H9 (cell line): ENCODE results near the gene PDCD7. TPM values are rescaled to one million over a fixed set of nuclear protein-coding genes. Genes with fewer than 3 reads are reported as not detected.

Experiments
- DNase-seq: peaks from one replicate; pipeline ENCODE4 v3.0.0-alpha.2; 2017
- H2AFZ ChIP-seq: one replicate; pipeline ENCODE4 v1.6.1; 2013; ENCODE audit warnings: mild to moderate bottlenecking, low read length, control low read depth, moderate library complexity
- H2AK5ac ChIP-seq: 2 replicates; pipeline ENCODE4 v1.6.1; 2013; ENCODE audit warnings: low read length, control low read depth, mixed read lengths; ENCODE audit not compliant: insufficient read length
- H2BK120ac ChIP-seq: one replicate; pipeline ENCODE4 v1.6.1; 2013; ENCODE audit warnings: low read depth, mild to moderate bottlenecking, low read length, control low read depth, inconsistent platforms; ENCODE audit not compliant: poor library complexity, severe bottlenecking
- H2BK12ac ChIP-seq: 2 replicates; pipeline ENCODE4 v1.6.1; 2013; ENCODE audit warnings: low read length, control low read depth, mixed read lengths, low read depth; ENCODE audit not compliant: insufficient read length
- H2BK15ac ChIP-seq: 2 replicates; pipeline ENCODE4 v1.6.1; 2013; ENCODE audit warnings: low read depth, low read length, control low read depth
- H2BK20ac ChIP-seq: one replicate; pipeline ENCODE4 v1.6.1; 2013; ENCODE audit warnings: low read depth, mild to moderate bottlenecking, low read length, control low read depth, inconsistent platforms; ENCODE audit not compliant: poor library complexity, severe bottlenecking
- H2BK5ac ChIP-seq: 2 replicates; pipeline ENCODE4 v1.6.1; 2013; ENCODE audit warnings: low read length, control low read depth, mixed read lengths; ENCODE audit not compliant: insufficient read length
- H3K14ac ChIP-seq: 2 replicates; pipeline ENCODE4 v1.6.1; 2013; ENCODE audit warnings: low read length, control low read depth; ENCODE audit not compliant: insufficient read depth
- H3K18ac ChIP-seq: 2 replicates; pipeline ENCODE4 v1.6.1; 2013; ENCODE audit warnings: low read depth, mild to moderate bottlenecking, mixed read lengths, low read length, control low read depth; ENCODE audit not compliant: insufficient read length
- H3K23ac ChIP-seq: 2 replicates; pipeline ENCODE4 v1.6.1; 2013; ENCODE audit warnings: low read length, control low read depth, mixed read lengths, low read depth; ENCODE audit not compliant: insufficient read length
- H3K23me2 ChIP-seq: 2 replicates; pipeline ENCODE4 v1.6.1; 2013; ENCODE audit warnings: low read depth, mild to moderate bottlenecking, mixed read lengths, low read length, control low read depth; ENCODE audit not compliant: insufficient read length, poor library complexity, severe bottlenecking
- H3K27ac ChIP-seq: 2 replicates; pipeline ENCODE4 v1.5.1; 2013; ENCODE audit warnings: low read length, control low read depth, mixed read lengths, low read depth; ENCODE audit not compliant: insufficient read length
- H3K27me3 ChIP-seq: 2 replicates; pipeline ENCODE4 v1.6.1; 2013; ENCODE audit warnings: low read length, control low read depth, inconsistent platforms; ENCODE audit not compliant: insufficient read depth
- H3K4ac ChIP-seq: 2 replicates; pipeline ENCODE4 v1.6.1; 2013; ENCODE audit warnings: low read depth, mild to moderate bottlenecking, control low read depth, inconsistent platforms, low read length, moderate library complexity
- H3K4me1 ChIP-seq: 2 replicates; pipeline ENCODE4 v1.6.1; 2013; ENCODE audit warnings: low read length, control low read depth, inconsistent platforms; ENCODE audit not compliant: insufficient read depth
- H3K4me2 ChIP-seq: 2 replicates; pipeline ENCODE4 v1.6.1; 2013; ENCODE audit warnings: low read length, control low read depth, mixed read lengths; ENCODE audit not compliant: insufficient read length, insufficient read depth
- H3K56ac ChIP-seq: 2 replicates; pipeline ENCODE4 v1.6.1; 2013; ENCODE audit warnings: low read depth, mild to moderate bottlenecking, mixed read lengths, low read length, control low read depth; ENCODE audit not compliant: insufficient read length
- H3K79me1 ChIP-seq: 2 replicates; pipeline ENCODE4 v1.6.1; 2013; ENCODE audit warnings: low read depth, mild to moderate bottlenecking, moderate library complexity, low read length, control low read depth, inconsistent platforms; ENCODE audit not compliant: insufficient read depth, poor library complexity, severe bottlenecking
- H3K79me2 ChIP-seq: 2 replicates; pipeline ENCODE4 v1.6.1; 2013; ENCODE audit warnings: low read length, control low read depth, inconsistent platforms; ENCODE audit not compliant: insufficient read depth
- H3K9ac ChIP-seq: 2 replicates; pipeline ENCODE4 v1.6.1; 2013; ENCODE audit warnings: low read length, control low read depth, mixed read lengths; ENCODE audit not compliant: insufficient read length; ENCODE audit errors: extremely low read depth
- H3K9me3 ChIP-seq: one replicate; pipeline ENCODE4 v1.6.1; 2013; ENCODE audit warnings: low read depth, low read length, inconsistent platforms; ENCODE audit not compliant: control insufficient read depth
- H3T11ph ChIP-seq: one replicate; pipeline ENCODE4 v1.6.1; 2013; ENCODE audit warnings: mild to moderate bottlenecking, low read length, control low read depth, inconsistent platforms
- H4K20me1 ChIP-seq: one replicate; pipeline ENCODE4 v1.6.1; 2013; ENCODE audit not compliant: control insufficient read depth, insufficient read length, insufficient read depth
- H4K5ac ChIP-seq: 2 replicates; pipeline ENCODE4 v1.6.1; 2013; ENCODE audit warnings: low read depth, mild to moderate bottlenecking, mixed read lengths, low read length, control low read depth; ENCODE audit not compliant: insufficient read length
- H4K8ac ChIP-seq: replicated peaks from 2 replicates; pipeline ENCODE4 v1.6.1; 2013; ENCODE audit warnings: low read length, control low read depth, mixed read lengths, low read depth; ENCODE audit not compliant: insufficient read length
- H4K91ac ChIP-seq: 2 replicates; pipeline ENCODE4 v1.6.1; 2013; ENCODE audit warnings: low read depth, mild to moderate bottlenecking, moderate library complexity, mixed read lengths, low read length, control low read depth; ENCODE audit not compliant: insufficient read length
- H3K27ac Mint-ChIP-seq, 3 experiments: 2 replicates in 2 of 3; 3 replicates in 1 of 3; pipeline ENCODE4 v1.8.0; 2020 to 2021; ENCODE audit warnings: mixed read lengths in 3 of 3, mild to moderate bottlenecking in 1 of 3, moderate library complexity in 1 of 3
- H3K27me3 Mint-ChIP-seq: 2 replicates; pipeline ENCODE4 v1.8.0; 2021; ENCODE audit warnings: low read depth, mild to moderate bottlenecking, moderate library complexity, mixed read lengths
- H3K36me3 Mint-ChIP-seq, 3 experiments: 2 replicates in 2 of 3; 3 replicates in 1 of 3; pipeline ENCODE4 v1.8.0; 2020 to 2021; ENCODE audit warnings: low read depth in 3 of 3, mixed read lengths in 3 of 3; ENCODE audit not compliant: insufficient read depth in 1 of 3
- H3K4me1 Mint-ChIP-seq, 2 experiments: 2 replicates each; pipeline ENCODE4 v1.8.0; 2020; ENCODE audit warnings: mixed read lengths in 2 of 2
- H3K4me3 Mint-ChIP-seq, 2 experiments: 2 replicates in 1 of 2; 3 replicates in 1 of 2; pipeline ENCODE4 v1.8.0; 2020 to 2021; ENCODE audit warnings: mild to moderate bottlenecking in 2 of 2, mixed read lengths in 2 of 2, moderate library complexity in 1 of 2
- H3K9me3 Mint-ChIP-seq, 2 experiments: 2 replicates in 1 of 2; 3 replicates in 1 of 2; pipeline ENCODE4 v1.8.0; 2020; ENCODE audit warnings: mild to moderate bottlenecking in 2 of 2, mixed read lengths in 2 of 2, moderate library complexity in 1 of 2
- CTCF ChIP-seq: fragments of 200-600 bp; sonication (generic); conservative IDR thresholded peaks from 3 replicates; pipeline ENCODE4 v1.8.0; 2021; ENCODE audit warnings: antibody characterized with exemption, mild to moderate bottlenecking
- WGBS: extraction: QIAGEN DNeasy Blood & Tissue Kit; methylation state at CpG from one replicate; pipeline ENCODE4 v1.1.7; 2013; ENCODE audit warnings: missing lambda C conversion rate, low lambda C conversion rate, mixed read lengths; ENCODE audit not compliant: insufficient read length; ENCODE audit errors: extremely low coverage; 5-methylcytosine and 5-hydroxymethylcytosine counted together
- total RNA-seq: library from RNA; stranded (reverse); gene quantifications from 2 replicates; pipeline ENCODE4 v1.2.1, GENCODE V29; 2021

PDCD7 gene
- total RNA-seq, 1 experiment from 2014 or later = 35.2 TPM

- H3K23me2 ChIP-seq = no peaks in the 10 kb centered on the region
- peaks cover 3 to 10% of the 10 kb centered on the region in 2 experiments; a peak in 3 of 5 replicates for H3K9me3 Mint-ChIP-seq
Observed at GRCh38 chr15:65072617-65073016, 61.0 kb downstream of the PDCD7 start.

More at GRCh38 chr15:65072617-65073016, 61.0 kb downstream of the PDCD7 start:
- H3K27me3 Mint-ChIP-seq = peaks cover 12% of the 10 kb centered on the region
- Histone ChIP-seq H3K9ac (no peak overlapping the region), H4K20me1 (no peaks in the 10 kb centered on the region), H3K4me1 (no peaks in the 10 kb centered on the region), H2BK15ac (no peak overlapping the region), H2BK20ac (no peak overlapping the region), H3K9me3 (no peaks in the 10 kb centered on the region), H3T11ph (no peak overlapping the region), H3K79me2 (no peaks in the 10 kb centered on the region), H2BK5ac (no peak overlapping the region), H2BK12ac (no peak overlapping the region), H2AK5ac (no peak overlapping the region), H3K18ac (no peak overlapping the region), H3K79me1 (no peaks in the 10 kb centered on the region), H4K5ac (no peak overlapping the region), H2BK120ac (no peak overlapping the region), H3K4ac (no peak overlapping the region), H3K56ac (no peak overlapping the region), H3K4me2 (no peak overlapping the region), H3K14ac (no peak overlapping the region), H3K23ac (no peak overlapping the region), H2AFZ (no peak overlapping the region), H4K8ac (no peak overlapping the region), H4K91ac (no peak overlapping the region), H3K27me3 (no peaks in the 10 kb centered on the region), H3K27ac (no peak overlapping the region)
- WGBS = no CpG with 5 or more reads among the region's 3 CpGs
- H3K4me3 Mint-ChIP-seq = no peak overlapping the region
- peaks cover 13 to 16% of the 10 kb centered on the region in 2 experiments for H3K4me1 Mint-ChIP-seq
- DNase-seq = no peak
- no peak overlapping the region for H3K27ac Mint-ChIP-seq
- peaks cover 0 to 1% (median 0%) of the 10 kb centered on the region in 3 experiments; a peak in 3 of 7 replicates for H3K36me3 Mint-ChIP-seq
- TF ChIP-seq CTCF = no peak
